ENCODE results near the gene MRPL24.

The MRPL24 gene

GRCh38 chr1:156744786-156745419 is 4.0 kb upstream of the MRPL24 start:
- H3K36me3 ChIP-seq (ENCODE audit: control insufficient read depth in 5 of 5, insufficient read depth in 5 of 5, low read length in 5 of 5), result peaks cover 0 to 30% (median 26%) of the 10 kb centered on the region in 5 donors
- no peak overlapping the region for H3K4me3 ChIP-seq (ENCODE audit: low read depth in 1 of 5, low read length in 5 of 5)
- H3K4me1 ChIP-seq (ENCODE audit: control insufficient read depth in 5 of 5, insufficient read depth in 5 of 5, low read length in 5 of 5), result peaks cover 22 to 69% (median 62%) of the 10 kb centered on the region in 5 donors
- peak overlapping the region in 2 of 5 donors; percentile 35 to 41 for H3K9ac ChIP-seq (ENCODE audit: low read length in 5 of 5)
- H3K9me3 ChIP-seq (ENCODE audit: control insufficient read depth in 5 of 5, low read length in 5 of 5), result no peaks in the 10 kb centered on the region
- no peaks in the 10 kb centered on the region for H3K27me3 ChIP-seq (ENCODE audit: control insufficient read depth in 5 of 5, insufficient read depth in 4 of 5, low read length in 5 of 5)
- H3K27ac ChIP-seq (ENCODE audit: low read depth, low read length), result peak overlapping the region; percentile 100

- Histone ChIP-seq H3K27me3 (ENCODE audit: control insufficient read depth in 5 of 5, insufficient read depth in 4 of 5, low read length in 5 of 5) (no peaks in the 10 kb centered on the region), H3K27ac (ENCODE audit: low read depth, low read length) (no peak overlapping the region), H3K9ac (ENCODE audit: low read length in 5 of 5) (peak overlapping the region in 1 of 5 donors; percentile 41), H3K4me1 (ENCODE audit: control insufficient read depth in 5 of 5, insufficient read depth in 5 of 5, low read length in 5 of 5) (peaks cover 18 to 64% (median 57%) of the 10 kb centered on the region in 5 donors), H3K9me3 (ENCODE audit: control insufficient read depth in 5 of 5, low read length in 5 of 5) (no peaks in the 10 kb centered on the region), H3K36me3 (ENCODE audit: control insufficient read depth in 5 of 5, insufficient read depth in 5 of 5, low read length in 5 of 5) (peaks cover 0 to 30% (median 26%) of the 10 kb centered on the region in 5 donors), H3K4me3 (ENCODE audit: low read depth in 1 of 5, low read length in 5 of 5) (no peak overlapping the region)
Measured at GRCh38 chr1:156744344-156744743, 3.5 kb upstream of the MRPL24 start.

- Histone ChIP-seq H3K27me3 (ENCODE audit: control insufficient read depth in 5 of 5, insufficient read depth in 4 of 5, low read length in 5 of 5) (no peaks in the 10 kb centered on the region), H3K27ac (ENCODE audit: low read depth, low read length) (no peak overlapping the region), H3K9me3 (ENCODE audit: control insufficient read depth in 5 of 5, low read length in 5 of 5) (no peaks in the 10 kb centered on the region), H3K36me3 (ENCODE audit: control insufficient read depth in 5 of 5, insufficient read depth in 5 of 5, low read length in 5 of 5) (peaks cover 0 to 30% (median 26%) of the 10 kb centered on the region in 5 donors), H3K4me1 (ENCODE audit: control insufficient read depth in 5 of 5, insufficient read depth in 5 of 5, low read length in 5 of 5) (peaks cover 13 to 56% (median 50%) of the 10 kb centered on the region in 5 donors), H3K4me3 (ENCODE audit: low read depth in 1 of 5, low read length in 5 of 5) (no peak overlapping the region), H3K9ac (ENCODE audit: low read length in 5 of 5) (no peak overlapping the region)
Measured at GRCh38 chr1:156743367-156744302, 2.7 kb upstream of the MRPL24 start.

GRCh38 chr1:156742801-156743200 is 1.9 kb upstream of the MRPL24 start:
- no peak overlapping the region for H3K9ac ChIP-seq (ENCODE audit: low read length in 5 of 5)
- no peaks in the 10 kb centered on the region for H3K27me3 ChIP-seq (ENCODE audit: control insufficient read depth in 5 of 5, insufficient read depth in 4 of 5, low read length in 5 of 5)
- H3K9me3 ChIP-seq (ENCODE audit: control insufficient read depth in 5 of 5, low read length in 5 of 5), result no peaks in the 10 kb centered on the region
- peaks cover 7 to 48% (median 42%) of the 10 kb centered on the region in 5 donors for H3K4me1 ChIP-seq (ENCODE audit: control insufficient read depth in 5 of 5, insufficient read depth in 5 of 5, low read length in 5 of 5)
- no peak overlapping the region for H3K27ac ChIP-seq (ENCODE audit: low read depth, low read length)
- no peak overlapping the region for H3K4me3 ChIP-seq (ENCODE audit: low read depth in 1 of 5, low read length in 5 of 5)
- H3K36me3 ChIP-seq (ENCODE audit: control insufficient read depth in 5 of 5, insufficient read depth in 5 of 5, low read length in 5 of 5), result peaks cover 0 to 37% (median 31%) of the 10 kb centered on the region in 5 donors

- Histone ChIP-seq H3K27me3 (ENCODE audit: control insufficient read depth in 5 of 5, insufficient read depth in 4 of 5, low read length in 5 of 5) (no peaks in the 10 kb centered on the region), H3K9me3 (ENCODE audit: control insufficient read depth in 5 of 5, low read length in 5 of 5) (no peaks in the 10 kb centered on the region), H3K9ac (ENCODE audit: low read length in 5 of 5) (no peak overlapping the region), H3K4me3 (ENCODE audit: low read depth in 1 of 5, low read length in 5 of 5) (no peak overlapping the region), H3K27ac (ENCODE audit: low read depth, low read length) (peak overlapping the region; percentile 89), H3K4me1 (ENCODE audit: control insufficient read depth in 5 of 5, insufficient read depth in 5 of 5, low read length in 5 of 5) (peaks cover 3 to 41% (median 35%) of the 10 kb centered on the region in 5 donors), H3K36me3 (ENCODE audit: control insufficient read depth in 5 of 5, insufficient read depth in 5 of 5, low read length in 5 of 5) (peaks cover 0 to 45% (median 39%) of the 10 kb centered on the region in 5 donors)
Measured at GRCh38 chr1:156742017-156742416, 1.1 kb upstream of the MRPL24 start.

- Histone ChIP-seq H3K4me1 (ENCODE audit: control insufficient read depth in 5 of 5, insufficient read depth in 5 of 5, low read length in 5 of 5) (peaks cover 3 to 37% (median 31%) of the 10 kb centered on the region in 5 donors), H3K4me3 (ENCODE audit: low read depth in 1 of 5, low read length in 5 of 5) (peak overlapping the region; percentile 23 to 92 (median 70)), H3K27me3 (ENCODE audit: control insufficient read depth in 5 of 5, insufficient read depth in 4 of 5, low read length in 5 of 5) (no peaks in the 10 kb centered on the region), H3K36me3 (ENCODE audit: control insufficient read depth in 5 of 5, insufficient read depth in 5 of 5, low read length in 5 of 5) (peaks cover 0 to 50% (median 43%) of the 10 kb centered on the region in 5 donors), H3K27ac (ENCODE audit: low read depth, low read length) (peak overlapping the region; percentile 89), H3K9me3 (ENCODE audit: control insufficient read depth in 5 of 5, low read length in 5 of 5) (no peaks in the 10 kb centered on the region), H3K9ac (ENCODE audit: low read length in 5 of 5) (peak overlapping the region; percentile 31 to 81 (median 53))
Measured at GRCh38 chr1:156741481-156741983, 644 bp upstream of the MRPL24 start.

- Histone ChIP-seq H3K4me3 (ENCODE audit: low read depth in 1 of 5, low read length in 5 of 5) (peak overlapping the region; percentile 70 to 92 (median 88)), H3K9me3 (ENCODE audit: control insufficient read depth in 5 of 5, low read length in 5 of 5) (no peaks in the 10 kb centered on the region), H3K9ac (ENCODE audit: low read length in 5 of 5) (peak overlapping the region; percentile 85 to 92 (median 88)), H3K4me1 (ENCODE audit: control insufficient read depth in 5 of 5, insufficient read depth in 5 of 5, low read length in 5 of 5) (peaks cover 3 to 25% (median 19%) of the 10 kb centered on the region in 5 donors), H3K27ac (ENCODE audit: low read depth, low read length) (peak overlapping the region; percentile 89), H3K36me3 (ENCODE audit: control insufficient read depth in 5 of 5, insufficient read depth in 5 of 5, low read length in 5 of 5) (peaks cover 0 to 61% (median 52%) of the 10 kb centered on the region in 5 donors), H3K27me3 (ENCODE audit: control insufficient read depth in 5 of 5, insufficient read depth in 4 of 5, low read length in 5 of 5) (no peaks in the 10 kb centered on the region)
Measured at GRCh38 chr1:156740237-156740740, 599 bp downstream of the MRPL24 start.

- H3K9me3 ChIP-seq (ENCODE audit: control insufficient read depth in 5 of 5, low read length in 5 of 5), result no peaks in the 10 kb centered on the region
- peaks cover 0 to 54% (median 45%) of the 10 kb centered on the region in 5 donors for H3K36me3 ChIP-seq (ENCODE audit: control insufficient read depth in 5 of 5, insufficient read depth in 5 of 5, low read length in 5 of 5)
- no peak overlapping the region for H3K27ac ChIP-seq (ENCODE audit: low read depth, low read length)
- H3K4me3 ChIP-seq (ENCODE audit: low read depth in 1 of 5, low read length in 5 of 5), result no peak overlapping the region
- H3K27me3 ChIP-seq (ENCODE audit: control insufficient read depth in 5 of 5, insufficient read depth in 4 of 5, low read length in 5 of 5), result no peaks in the 10 kb centered on the region
- H3K9ac ChIP-seq (ENCODE audit: low read length in 5 of 5), result peak overlapping the region in 1 of 5 donors; percentile 31
- H3K4me1 ChIP-seq (ENCODE audit: control insufficient read depth in 5 of 5, insufficient read depth in 5 of 5, low read length in 5 of 5), result peaks cover 3 to 18% (median 16%) of the 10 kb centered on the region in 5 donors
Measured at GRCh38 chr1:156738916-156739315, 2.0 kb downstream of the MRPL24 start.

GRCh38 chr1:156738407-156738806 is 2.5 kb downstream of the MRPL24 start:
- Histone ChIP-seq H3K9me3 (ENCODE audit: control insufficient read depth in 5 of 5, low read length in 5 of 5) (no peaks in the 10 kb centered on the region), H3K27me3 (ENCODE audit: control insufficient read depth in 5 of 5, insufficient read depth in 4 of 5, low read length in 5 of 5) (no peaks in the 10 kb centered on the region), H3K36me3 (ENCODE audit: control insufficient read depth in 5 of 5, insufficient read depth in 5 of 5, low read length in 5 of 5) (peaks cover 0 to 54% (median 45%) of the 10 kb centered on the region in 5 donors), H3K4me3 (ENCODE audit: low read depth in 1 of 5, low read length in 5 of 5) (no peak overlapping the region), H3K27ac (ENCODE audit: low read depth, low read length) (no peak overlapping the region), H3K9ac (ENCODE audit: low read length in 5 of 5) (peak overlapping the region in 1 of 5 donors; percentile 31), H3K4me1 (ENCODE audit: control insufficient read depth in 5 of 5, insufficient read depth in 5 of 5, low read length in 5 of 5) (peaks cover 3 to 18% (median 16%) of the 10 kb centered on the region in 5 donors)
